Breast epithelium (tissue), 3 donors: ENCODE measurements around the gene SLC25A10.

Source experiments
- POLR2A ChIP-seq: fragments of 450-650 bp; IDR thresholded peaks from one replicate; pipeline ENCODE4 v1.6.1; 2016; ENCODE audit warnings: antibody characterized with exemption, mild to moderate bottlenecking, moderate library complexity
- POLR2AphosphoS5 ChIP-seq, 3 donors: sonication (generic); formaldehyde crosslinking; IDR thresholded peaks; one replicate each; pipeline ENCODE4 v1.6.1; 2017; ENCODE audit warnings: antibody characterized with exemption in 3 of 3
- TF ChIP-seq, protein P1 (sequence below), 3 donors: fragments of 450-650 bp; IDR thresholded peaks; one replicate each; pipeline ENCODE4 v1.5.1; 2016 to 2017; ENCODE audit warnings: antibody characterized with exemption in 3 of 3, mild to moderate bottlenecking in 3 of 3, moderate library complexity in 3 of 3

DNA sequence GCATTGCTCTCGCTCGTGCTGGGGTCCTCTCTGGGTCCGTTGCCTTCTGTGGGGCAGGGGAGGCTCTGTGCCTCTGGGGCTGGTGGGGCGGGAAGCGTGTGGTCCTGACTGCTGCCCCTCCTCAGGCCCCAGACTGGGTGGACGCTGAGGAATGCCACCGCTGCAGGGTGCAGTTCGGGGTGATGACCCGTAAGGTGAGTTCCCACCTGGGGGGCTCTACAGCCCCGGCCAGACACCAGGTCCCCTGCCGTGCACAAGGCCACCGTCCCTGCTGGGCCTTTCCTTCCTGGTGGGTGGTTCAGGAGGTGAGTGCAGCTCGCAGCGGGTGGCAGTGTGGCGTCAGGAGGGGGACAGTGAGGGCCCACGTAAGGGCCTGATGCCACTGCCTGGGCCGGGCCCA is 21.5 kb upstream of the SLC25A10 start:
- TF ChIP-seq, protein P1, sequence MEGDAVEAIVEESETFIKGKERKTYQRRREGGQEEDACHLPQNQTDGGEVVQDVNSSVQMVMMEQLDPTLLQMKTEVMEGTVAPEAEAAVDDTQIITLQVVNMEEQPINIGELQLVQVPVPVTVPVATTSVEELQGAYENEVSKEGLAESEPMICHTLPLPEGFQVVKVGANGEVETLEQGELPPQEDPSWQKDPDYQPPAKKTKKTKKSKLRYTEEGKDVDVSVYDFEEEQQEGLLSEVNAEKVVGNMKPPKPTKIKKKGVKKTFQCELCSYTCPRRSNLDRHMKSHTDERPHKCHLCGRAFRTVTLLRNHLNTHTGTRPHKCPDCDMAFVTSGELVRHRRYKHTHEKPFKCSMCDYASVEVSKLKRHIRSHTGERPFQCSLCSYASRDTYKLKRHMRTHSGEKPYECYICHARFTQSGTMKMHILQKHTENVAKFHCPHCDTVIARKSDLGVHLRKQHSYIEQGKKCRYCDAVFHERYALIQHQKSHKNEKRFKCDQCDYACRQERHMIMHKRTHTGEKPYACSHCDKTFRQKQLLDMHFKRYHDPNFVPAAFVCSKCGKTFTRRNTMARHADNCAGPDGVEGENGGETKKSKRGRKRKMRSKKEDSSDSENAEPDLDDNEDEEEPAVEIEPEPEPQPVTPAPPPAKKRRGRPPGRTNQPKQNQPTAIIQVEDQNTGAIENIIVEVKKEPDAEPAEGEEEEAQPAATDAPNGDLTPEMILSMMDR (IDR thresholded peaks at IDR 0.05) = no peak
- TF ChIP-seq POLR2AphosphoS5 (IDR thresholded peaks at IDR 0.05) (no peak), POLR2A (no peak)
